NB4 (cell line): Measurements from ENCODE around the gene IFNLR1.
"Not testable (repeated sequence)": the region's sequence is repeated elsewhere in the genome, so short reads cannot be mapped to it uniquely, and the experiment has no call there.

Experiments used
- CTCF ChIP-seq: IDR thresholded peaks from one replicate; pipeline ENCODE4 v1.5.1; 2012; ENCODE audit warnings: low read depth, low read length
- MAX ChIP-seq: IDR thresholded peaks from 2 replicates; pipeline ENCODE4 v1.6.1; 2011; ENCODE audit warnings: low read depth, low read length
- MYC ChIP-seq: IDR thresholded peaks from 2 replicates; pipeline ENCODE4 v1.6.1; 2011; ENCODE audit warnings: low read depth, low read length
- POLR2A ChIP-seq: IDR thresholded peaks from 2 replicates; pipeline ENCODE4 v1.6.1; 2011; ENCODE audit warnings: mild to moderate bottlenecking; ENCODE audit not compliant: insufficient read length; ENCODE audit errors: extremely low read depth

- TF ChIP-seq CTCF, MAX, POLR2A, MYC: not testable (repeated sequence)
Observed at GRCh38 chr1:24207395-24207687, 20.3 kb upstream of the IFNLR1 start.
